ENCODE results near the gene VMP1.

VMP1 gene

DNA sequence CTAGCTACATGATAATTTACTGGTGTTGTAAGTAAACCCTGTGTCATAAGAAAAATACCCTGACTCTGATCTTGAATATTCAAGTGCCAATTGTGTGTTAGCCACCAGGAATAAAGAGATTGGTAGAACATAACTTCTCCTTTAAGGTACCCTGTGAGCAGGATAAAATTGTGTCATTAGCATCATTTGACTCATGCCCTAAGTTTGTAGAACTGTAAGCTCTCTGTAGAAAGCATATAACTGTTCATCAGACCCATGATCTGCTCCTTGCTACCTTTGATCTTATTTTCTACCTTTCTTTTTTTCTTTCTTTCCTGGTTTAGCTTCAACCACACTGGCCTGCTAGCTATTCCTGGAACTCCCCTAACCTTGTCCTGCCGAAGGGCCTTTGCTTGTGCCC, 36.1 kb upstream of the VMP1 start:
- Histone ChIP-seq H3K27me3 (no peaks in the 10 kb centered on the region), H3K36me3 (peaks cover 35% of the 10 kb centered on the region), H3K9me3 (no peaks in the 10 kb centered on the region), H3K27ac (peak overlapping the region; percentile 86), H3K4me1 (ENCODE audit: control insufficient read depth in 1 of 2, insufficient read depth in 1 of 2, low read depth in 1 of 2, low read length in 1 of 2) (peaks cover 38 to 45% of the 10 kb centered on the region in 2 experiments), H3K4me3 (ENCODE audit: low read depth in 1 of 2, low read length in 1 of 2) (no peak overlapping the region)
- no peak for TF ChIP-seq CTCF (IDR thresholded peaks at IDR 0.05)

DNA sequence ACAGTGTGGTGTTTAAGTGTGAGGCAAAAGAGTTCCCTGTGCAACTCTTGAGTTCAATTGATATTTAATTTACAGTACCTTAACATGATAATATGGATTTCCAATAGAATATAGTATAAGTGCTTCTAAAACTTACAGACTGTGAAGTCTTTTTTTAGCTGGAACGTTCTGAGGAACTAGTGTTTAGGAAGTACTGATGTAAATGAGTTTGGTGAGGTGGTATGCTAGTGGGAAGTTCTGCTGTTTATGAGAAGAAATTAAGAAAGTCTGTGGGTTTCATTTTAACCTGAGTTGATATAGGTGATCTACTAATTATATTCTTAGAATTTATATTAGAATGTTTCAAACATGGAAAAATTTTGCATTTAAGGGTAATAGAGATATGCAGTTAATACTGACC, 32.2 kb upstream of the VMP1 start:
- Histone ChIP-seq H3K9me3 (no peaks in the 10 kb centered on the region), H3K27me3 (no peaks in the 10 kb centered on the region), H3K4me3 (ENCODE audit: low read depth in 1 of 2, low read length in 1 of 2) (no peak overlapping the region), H3K36me3 (peaks cover 61% of the 10 kb centered on the region), H3K4me1 (ENCODE audit: control insufficient read depth in 1 of 2, insufficient read depth in 1 of 2, low read depth in 1 of 2, low read length in 1 of 2) (peaks cover 11 to 20% of the 10 kb centered on the region in 2 experiments), H3K27ac (peak overlapping the region; percentile 74)
- no peak for TF ChIP-seq CTCF (IDR thresholded peaks at IDR 0.05)

DNA sequence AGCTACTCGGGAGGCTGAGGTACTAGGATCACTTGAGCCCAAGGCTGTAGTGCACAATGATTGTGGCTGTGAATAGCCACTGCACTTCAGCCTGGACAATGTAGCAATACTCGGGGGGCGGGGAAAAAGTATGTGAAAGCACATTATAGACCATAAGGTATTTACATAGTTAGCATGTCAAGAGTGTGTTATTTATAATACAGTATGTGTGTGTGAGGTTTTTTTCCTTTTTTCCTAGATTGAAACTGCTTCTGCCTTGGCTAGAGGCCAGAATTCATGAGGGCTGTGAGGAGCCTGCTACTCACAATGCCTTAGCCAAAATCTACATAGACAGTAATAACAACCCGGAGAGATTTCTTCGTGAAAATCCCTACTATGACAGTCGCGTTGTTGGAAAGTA, 30.7 kb upstream of the VMP1 start:
- H3K27me3 ChIP-seq, result no peaks in the 10 kb centered on the region
- H3K27ac ChIP-seq, result peak overlapping the region; percentile 18
- TF ChIP-seq CTCF (IDR thresholded peaks at IDR 0.05), result no peak
- H3K4me1 ChIP-seq (ENCODE audit: control insufficient read depth in 1 of 2, insufficient read depth in 1 of 2, low read depth in 1 of 2, low read length in 1 of 2), result peaks cover 10 to 14% of the 10 kb centered on the region in 2 experiments
- H3K4me3 ChIP-seq (ENCODE audit: low read depth in 1 of 2, low read length in 1 of 2), result no peak overlapping the region
- no peaks in the 10 kb centered on the region for H3K9me3 ChIP-seq
- peaks cover 76% of the 10 kb centered on the region for H3K36me3 ChIP-seq

DNA sequence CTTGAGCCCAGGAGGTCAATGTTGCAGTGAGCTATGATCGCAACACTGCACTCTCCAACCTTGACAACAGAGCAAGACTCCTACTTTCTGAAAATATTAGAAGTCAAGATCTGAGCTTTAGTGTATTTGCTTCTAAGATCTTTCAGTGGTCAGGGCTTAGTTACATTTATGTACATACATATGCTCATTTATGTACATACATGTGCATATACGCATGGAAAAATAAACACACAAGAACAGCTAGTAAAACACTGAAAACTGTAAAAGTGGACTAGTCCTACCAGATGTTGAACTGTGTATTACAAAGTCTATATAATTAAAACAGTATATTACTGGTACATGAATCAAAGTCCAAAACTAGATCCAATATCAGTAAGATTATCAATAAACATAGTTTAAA, 28.5 kb upstream of the VMP1 start:
- peaks cover 92% of the 10 kb centered on the region for H3K36me3 ChIP-seq
- no peak for TF ChIP-seq CTCF (IDR thresholded peaks at IDR 0.05)
- H3K9me3 ChIP-seq, result no peaks in the 10 kb centered on the region
- no peak overlapping the region for H3K4me3 ChIP-seq (ENCODE audit: low read depth in 1 of 2, low read length in 1 of 2)
- H3K27me3 ChIP-seq, result no peaks in the 10 kb centered on the region
- peaks cover 10 to 14% of the 10 kb centered on the region in 2 experiments for H3K4me1 ChIP-seq (ENCODE audit: control insufficient read depth in 1 of 2, insufficient read depth in 1 of 2, low read depth in 1 of 2, low read length in 1 of 2)
- no peak overlapping the region for H3K27ac ChIP-seq

GRCh38 chr17:59680314-59680713, 27.1 kb upstream of the VMP1 start:
- TF ChIP-seq CTCF (IDR thresholded peaks at IDR 0.05), result no peak
- Histone ChIP-seq H3K9me3 (no peaks in the 10 kb centered on the region), H3K4me1 (ENCODE audit: control insufficient read depth in 1 of 2, insufficient read depth in 1 of 2, low read depth in 1 of 2, low read length in 1 of 2) (peaks cover 4 to 6% of the 10 kb centered on the region in 2 experiments), H3K27ac (no peak overlapping the region), H3K27me3 (no peaks in the 10 kb centered on the region), H3K4me3 (ENCODE audit: low read depth in 1 of 2, low read length in 1 of 2) (no peak overlapping the region), H3K36me3 (peaks cover 96% of the 10 kb centered on the region)

- H3K27me3 ChIP-seq, result no peaks in the 10 kb centered on the region
- H3K27ac ChIP-seq, result peak overlapping the region; percentile 25
- H3K36me3 ChIP-seq, result peaks cover 99% of the 10 kb centered on the region
- no peaks in the 10 kb centered on the region for H3K4me1 ChIP-seq (ENCODE audit: control insufficient read depth in 1 of 2, insufficient read depth in 1 of 2, low read depth in 1 of 2, low read length in 1 of 2)
- no peak overlapping the region for H3K4me3 ChIP-seq (ENCODE audit: low read depth in 1 of 2, low read length in 1 of 2)
- no peak for TF ChIP-seq CTCF (IDR thresholded peaks at IDR 0.05)
- H3K9me3 ChIP-seq, result no peaks in the 10 kb centered on the region
These were observed 24.2 kb upstream of the VMP1 start for GRCh38 chr17:59683283-59683682.
